B cell (primary cell): ENCODE data around the gene YWHAE. TPM values are rescaled to one million over a fixed set of nuclear protein-coding genes. Genes with fewer than 3 reads are reported as not detected.

ENCODE experiments used
- ATAC-seq: fragments of 200-7000 bp; cut with Tn5 transposase; one replicate; pipeline ENCODE4 v1.10.0; 2021; ENCODE audit warnings: low read depth, mild to moderate bottlenecking, moderate number of reproducible peaks, moderate library complexity
- CTCF ChIA-PET: fragments of 350-600 bp; sonication (Branson Sonifier 250); formaldehyde crosslinking; loops from one replicate; lab custom pipeline; 2021; ENCODE audit warnings: antibody characterized with exemption, inconsistent platforms; lab: Charles Lee
- POLR2A ChIA-PET: fragments of 350-600 bp; sonication (Branson Sonifier 250); formaldehyde crosslinking; loops from one replicate; lab custom pipeline; 2021; ENCODE audit warnings: antibody characterized with exemption; lab: Charles Lee
- DNase-seq: peaks from one replicate; pipeline ENCODE4 v3.0.0; 2013
- H2AFZ ChIP-seq: 2 replicates; pipeline ENCODE4 v1.6.1; 2012; ENCODE audit warnings: mild to moderate bottlenecking, low read depth, low read length; ENCODE audit not compliant: insufficient read depth, poor library complexity, severe bottlenecking
- H3K27ac ChIP-seq, 2 donors: 1 replicate in 1 of 2; 2 replicates in 1 of 2; pipeline ENCODE4 v1.5.1; 2012 to 2013; ENCODE audit warnings: low read length in 2 of 2, mild to moderate bottlenecking in 2 of 2, moderate library complexity in 1 of 2
- H3K27me3 ChIP-seq, 4 experiments: fragments of 200-600 bp in 1 of 4; sonication (generic) in 1 of 4; replicated peaks in 1 of 4; 1 replicate in 2 of 4; 2 replicates in 2 of 4; pipeline versions ENCODE4 v1.6.1 to v1.7.0; 2013 to 2016; ENCODE audit warnings: low read length in 3 of 4, mild to moderate bottlenecking in 2 of 4, mixed read lengths in 1 of 4, moderate library complexity in 1 of 4; ENCODE audit not compliant: insufficient read depth in 4 of 4, control insufficient read depth in 3 of 4; ENCODE audit errors: control extremely low read depth in 1 of 4
- H3K36me3 ChIP-seq, 2 experiments: replicated peaks in 1 of 2; 1 replicate in 1 of 2; 2 replicates in 1 of 2; pipeline versions ENCODE4 v1.6.1 to v1.7.1; 2013; ENCODE audit warnings: low read length in 1 of 2; ENCODE audit not compliant: insufficient read depth in 2 of 2, control insufficient read depth in 1 of 2; ENCODE audit errors: control extremely low read depth in 1 of 2, extremely low read depth in 1 of 2
- H3K4me1 ChIP-seq, 2 donors: fragments of 200-600 bp in 1 of 2; sonication (generic) in 1 of 2; 1 replicate in 1 of 2; 2 replicates in 1 of 2; pipeline versions ENCODE4 v1.5.1 to v1.6.1; 2013 to 2017; ENCODE audit warnings: low read length in 2 of 2; ENCODE audit not compliant: control insufficient read depth in 2 of 2, insufficient read depth in 2 of 2
- H3K4me2 ChIP-seq: replicated peaks from 2 replicates; pipeline ENCODE3; 2012; ENCODE audit warnings: mild to moderate bottlenecking, low read depth, low read length; ENCODE audit not compliant: poor library complexity, severe bottlenecking
- H3K4me3 ChIP-seq, 5 experiments: fragments of 200-600 bp in 1 of 5; sonication (generic) in 1 of 5; 1 replicate in 3 of 5; 2 replicates in 2 of 5; pipeline versions ENCODE4 v1.5.1 to v1.7.0; 2011 to 2016; ENCODE audit warnings: low read length in 4 of 5, mild to moderate bottlenecking in 4 of 5, low read depth in 2 of 5, control low read depth in 1 of 5, moderate library complexity in 1 of 5; ENCODE audit not compliant: insufficient read depth in 1 of 5; ENCODE audit errors: control extremely low read depth in 1 of 5, extremely low read depth in 1 of 5
- H3K79me2 ChIP-seq: fragments of 200-600 bp; sonication (generic); one replicate; pipeline ENCODE4 v1.6.0; 2016; ENCODE audit warnings: low read length; ENCODE audit not compliant: control insufficient read depth, insufficient read depth
- H3K9ac ChIP-seq: fragments of 200-600 bp; sonication (generic); 2 replicates; pipeline ENCODE4 v1.6.1; 2017; ENCODE audit warnings: mild to moderate bottlenecking, low read length, moderate library complexity
- H3K9me3 ChIP-seq, 3 donors: one replicate each; pipeline versions ENCODE4 v1.6.1 to v1.7.1; 2013; ENCODE audit warnings: low read length in 2 of 3; ENCODE audit not compliant: control insufficient read depth in 2 of 3, insufficient read depth in 1 of 3; ENCODE audit errors: control extremely low read depth in 1 of 3
- H4K20me1 ChIP-seq: 2 replicates; pipeline ENCODE4 v1.6.0; 2012; ENCODE audit warnings: mild to moderate bottlenecking, low read length; ENCODE audit not compliant: insufficient read depth, control insufficient read depth, poor library complexity, severe bottlenecking
- H3K27ac Mint-ChIP-seq: one replicate; pipeline ENCODE4 v1.8.0; 2021; ENCODE audit warnings: mixed read lengths
- H3K27me3 Mint-ChIP-seq: one replicate; pipeline ENCODE4 v1.8.0; 2021; ENCODE audit warnings: mixed read lengths
- H3K4me1 Mint-ChIP-seq: one replicate; pipeline ENCODE4 v1.8.0; 2021; ENCODE audit warnings: mixed read lengths
- H3K4me3 Mint-ChIP-seq: one replicate; pipeline ENCODE4 v1.8.0; 2021; ENCODE audit warnings: mixed read lengths
- H3K9me3 Mint-ChIP-seq: one replicate; pipeline ENCODE4 v1.8.0; 2022; ENCODE audit warnings: mixed read lengths; ENCODE audit not compliant: insufficient read depth
- CTCF ChIP-seq: fragments of 200-600 bp; IDR thresholded peaks from one replicate; pipeline ENCODE4 v1.8.0; 2022; ENCODE audit warnings: antibody characterized with exemption, mild to moderate bottlenecking
- EZH2 ChIP-seq: IDR thresholded peaks from 2 replicates; pipeline ENCODE4 v1.6.1; 2012; ENCODE audit warnings: borderline replicate concordance, low read depth, mild to moderate bottlenecking, moderate library complexity, low read length; ENCODE audit not compliant: insufficient read depth, poor library complexity, severe bottlenecking
- WGBS: methylation state at CpG from one replicate; pipeline ENCODE4 v1.1.5; 2013; ENCODE audit warnings: missing lambda C conversion rate; ENCODE audit not compliant: insufficient coverage; 5-methylcytosine and 5-hydroxymethylcytosine counted together
- intact Hi-C: fragments of 100-400 bp; cut with micrococcal nuclease; formaldehyde crosslinking; loops from one replicate; pipeline ENCODE4 v1.10.0; 2022
- polyA plus RNA-seq: library from polyadenylated mRNA; depleted of rRNA; stranded (reverse); fragments of >200 nt; gene quantifications from 2 replicates; pipeline ENCODE4 v1.2.3, GENCODE V29; 2012
- total RNA-seq, 2 donors: library from RNA; stranded (reverse); fragments of 120-200 nt in 1 of 2; gene quantifications; 1 replicate in 1 of 2; 2 replicates in 1 of 2; pipeline versions ENCODE4 v1.2.3 to v1.2.4, GENCODE V29; 2013 to 2022

Gene YWHAE
- total and polyA plus RNA-seq, 2 donors (not counting 1 experiment from before 2014, with no cell fraction given), result 54.3 to 149 TPM

GRCh38 chr17:1315891-1316403 lies 84.1 kb downstream of the YWHAE start:
- Mint-ChIP-seq H3K4me3 (no peak overlapping the region), H3K9me3 (no peaks in the 10 kb centered on the region), H3K27ac (no peak overlapping the region), H3K4me1 (no peaks in the 10 kb centered on the region), H3K27me3 (peaks cover 10% of the 10 kb centered on the region)
- Histone ChIP-seq H3K27me3 (peaks cover 0 to 15% (median 1%) of the 10 kb centered on the region in 4 experiments), H3K4me2 (no peak overlapping the region), H3K79me2 (no peaks in the 10 kb centered on the region), H2AFZ (no peak overlapping the region), H3K36me3 (no peaks in the 10 kb centered on the region), H3K9ac (no peak overlapping the region), H3K4me1 (no peaks in the 10 kb centered on the region), H4K20me1 (no peaks in the 10 kb centered on the region), H3K4me3 (no peak overlapping the region), H3K27ac (no peak overlapping the region), H3K9me3 (no peaks in the 10 kb centered on the region)
- DNase-seq (no peak), ATAC-seq (no peak)
- ChIA-PET CTCF (no interaction called here), POLR2A (no interaction called here)
- TF ChIP-seq EZH2 (no peak), CTCF (no peak)
- 35% methylated on average over 5 of the region's 10 CpGs for WGBS
- intact Hi-C loops, result no loop called here

- Histone ChIP-seq H3K27me3 (peaks cover 0 to 15% (median 1%) of the 10 kb centered on the region in 4 experiments), H3K27ac (no peak overlapping the region), H3K79me2 (no peaks in the 10 kb centered on the region), H3K36me3 (no peaks in the 10 kb centered on the region), H2AFZ (no peak overlapping the region), H4K20me1 (no peaks in the 10 kb centered on the region), H3K9me3 (no peaks in the 10 kb centered on the region), H3K9ac (no peak overlapping the region), H3K4me3 (no peak overlapping the region), H3K4me2 (no peak overlapping the region), H3K4me1 (no peaks in the 10 kb centered on the region)
- ChIA-PET POLR2A (no interaction called here), CTCF (no interaction called here)
- ATAC-seq (no peak), DNase-seq (no peak)
- Mint-ChIP-seq H3K4me3 (no peak overlapping the region), H3K27me3 (peaks cover 9% of the 10 kb centered on the region), H3K27ac (no peak overlapping the region), H3K9me3 (no peaks in the 10 kb centered on the region), H3K4me1 (no peaks in the 10 kb centered on the region)
- TF ChIP-seq EZH2 (no peak), CTCF (no peak)
- WGBS, result 69% methylated on average over 8 of the region's 10 CpGs
- intact Hi-C loops, result no loop called here
Observed at GRCh38 chr17:1315409-1315808, 84.6 kb downstream of the YWHAE start.
